GM18907 (cell line): Measurements from ENCODE around the gene ZMYND19.
"Not testable (repeated sequence)": the region's sequence is repeated elsewhere in the genome, so short reads cannot be mapped to it uniquely, and the experiment has no call there.

Source experiments
- ATAC-seq: cut with Tn5 transposase; IDR thresholded peaks from one replicate; pipeline ENCODE4 v1.9.1; 2021; ENCODE audit warnings: mild to moderate bottlenecking, moderate library complexity; ENCODE audit not compliant: unreplicated experiment

The ZMYND19 gene

DNA sequence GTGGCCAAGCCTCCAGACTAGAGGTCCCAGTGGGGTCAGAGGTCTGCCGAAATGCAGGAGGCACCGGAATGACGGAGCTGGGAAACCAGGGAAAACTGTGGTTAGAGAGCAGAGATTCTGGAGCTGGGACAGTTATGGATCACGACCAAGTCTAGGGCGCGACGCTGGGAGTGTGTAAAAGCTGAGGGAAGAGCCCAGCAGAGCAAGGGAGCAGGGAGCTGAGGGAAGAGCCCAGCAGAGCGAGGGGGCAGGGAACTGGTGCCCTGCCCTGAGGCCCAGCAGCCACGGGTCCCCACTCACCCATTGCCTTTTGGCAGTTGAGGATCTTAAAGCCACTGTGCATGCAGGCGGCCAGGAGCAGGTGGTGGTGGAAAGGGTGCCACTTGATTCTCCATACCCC lies 26.2 kb downstream of the ZMYND19 start:
- no peak for ATAC-seq

DNA sequence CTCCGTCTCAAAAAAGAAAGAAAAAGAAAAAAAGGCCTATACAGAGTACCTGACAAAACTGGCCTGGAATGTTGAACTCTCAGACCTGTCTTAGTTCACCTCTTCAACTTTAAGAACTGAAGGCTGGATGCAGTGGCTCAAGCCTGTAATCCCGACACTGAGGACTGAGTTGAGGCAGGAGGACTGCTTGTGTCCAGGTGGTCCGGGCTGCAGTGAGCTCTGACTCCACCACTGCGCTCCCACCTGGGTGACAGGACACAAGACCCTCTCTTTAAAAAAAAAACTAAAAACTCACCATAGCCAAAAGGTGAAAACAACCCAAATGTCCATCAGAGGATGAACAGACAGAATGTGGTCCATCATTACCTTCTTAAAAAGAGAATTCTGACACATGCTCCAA lies 32.2 kb downstream of the ZMYND19 start:
- ATAC-seq: no peak

DNA sequence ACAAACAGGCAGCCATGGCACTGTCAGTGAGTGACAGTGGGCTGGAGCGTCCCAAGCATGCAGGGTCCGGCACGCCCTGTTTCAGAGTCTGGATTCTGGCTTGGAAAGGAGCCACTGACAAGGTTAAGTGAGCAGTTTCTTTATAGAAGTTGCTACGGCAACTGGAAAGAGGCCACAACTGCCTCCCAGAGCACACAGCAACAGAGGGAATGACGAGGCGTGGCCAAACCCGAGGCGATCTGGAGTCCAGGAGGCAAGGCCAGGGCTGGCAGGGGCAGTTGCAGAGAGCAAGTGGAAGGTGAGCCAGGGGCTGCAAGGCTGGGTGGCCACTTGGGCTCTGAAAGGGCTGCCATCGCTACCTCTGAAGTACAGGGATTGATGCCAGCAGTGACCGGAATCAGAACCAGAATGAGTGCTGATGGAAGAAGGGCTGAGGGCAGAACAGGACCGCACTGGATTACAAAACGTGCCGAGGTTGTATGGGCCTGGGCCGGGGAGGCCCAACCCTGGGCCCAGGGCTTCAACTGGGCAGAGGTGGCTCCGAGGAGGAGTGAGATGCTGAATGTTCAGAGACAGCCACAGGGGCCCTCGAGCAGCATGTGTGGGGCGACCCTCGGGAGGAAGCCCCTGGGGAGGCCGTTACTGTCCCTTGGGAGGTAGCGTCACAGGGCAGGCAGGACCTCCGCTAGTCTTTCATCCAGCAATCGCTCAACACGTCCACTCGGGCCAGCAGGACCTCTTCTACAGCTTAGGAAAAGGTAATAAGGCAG lies 34.1 kb downstream of the ZMYND19 start:
- no peak for ATAC-seq

DNA sequence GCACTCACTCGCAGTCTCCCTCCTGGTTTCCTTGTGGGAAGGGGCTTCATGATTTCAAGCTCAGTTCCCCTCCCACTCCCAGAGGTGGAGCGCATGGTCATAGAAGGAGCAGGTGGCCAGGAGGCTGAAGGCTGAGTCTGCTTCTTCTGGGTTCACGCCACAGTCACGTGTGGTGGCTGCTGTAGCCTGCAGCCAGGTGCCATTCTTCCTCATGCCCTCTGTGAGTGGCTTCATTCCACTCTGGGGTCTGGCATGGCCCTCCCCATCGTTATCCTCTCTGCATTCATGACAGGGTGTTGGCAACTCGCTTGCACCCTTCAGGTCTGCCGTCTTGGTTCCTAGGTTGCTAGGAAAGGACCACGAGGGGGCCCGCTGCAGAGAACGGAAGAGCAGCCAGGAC lies 35.1 kb downstream of the ZMYND19 start:
- ATAC-seq: no peak

DNA sequence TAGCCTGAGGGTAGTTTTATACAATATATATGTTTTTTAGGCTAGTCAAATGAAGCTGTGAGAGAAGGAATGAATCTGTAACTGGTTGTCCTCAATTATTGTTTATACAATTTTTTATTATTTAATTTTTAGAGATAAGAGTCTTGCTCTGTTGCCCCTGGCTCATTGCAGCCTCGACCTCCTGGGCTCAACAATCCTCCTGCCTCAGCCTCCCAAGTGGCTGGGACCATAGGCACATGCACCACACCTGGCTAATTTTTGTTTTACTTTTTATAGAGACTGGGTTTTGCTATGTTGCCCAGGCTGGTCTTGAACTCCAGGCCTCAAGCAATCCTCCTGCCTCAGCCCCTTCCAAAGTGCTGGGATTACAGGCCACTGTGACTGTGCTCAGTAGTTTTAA lies 36.0 kb downstream of the ZMYND19 start:
- no peak for ATAC-seq

DNA sequence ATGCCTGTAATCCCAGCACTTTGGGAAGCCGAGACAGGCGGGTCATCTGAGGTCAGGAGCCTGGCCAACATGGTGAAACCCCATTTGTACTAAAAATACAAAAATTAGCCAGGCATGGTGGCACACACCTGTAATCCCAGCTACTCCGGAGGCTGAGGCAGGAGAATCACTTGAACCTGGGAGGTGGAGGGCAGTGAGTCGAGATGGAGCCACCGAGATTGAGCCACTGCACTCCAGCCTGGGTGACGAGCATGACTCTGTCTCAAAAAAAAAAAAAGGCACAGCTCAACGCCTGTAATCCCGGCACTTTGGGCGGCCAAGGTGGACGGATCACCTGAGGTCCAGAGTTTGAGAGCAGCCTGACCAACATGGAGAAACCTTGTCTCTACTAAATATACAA lies 36.7 kb downstream of the ZMYND19 start:
- ATAC-seq: not testable (repeated sequence)

DNA sequence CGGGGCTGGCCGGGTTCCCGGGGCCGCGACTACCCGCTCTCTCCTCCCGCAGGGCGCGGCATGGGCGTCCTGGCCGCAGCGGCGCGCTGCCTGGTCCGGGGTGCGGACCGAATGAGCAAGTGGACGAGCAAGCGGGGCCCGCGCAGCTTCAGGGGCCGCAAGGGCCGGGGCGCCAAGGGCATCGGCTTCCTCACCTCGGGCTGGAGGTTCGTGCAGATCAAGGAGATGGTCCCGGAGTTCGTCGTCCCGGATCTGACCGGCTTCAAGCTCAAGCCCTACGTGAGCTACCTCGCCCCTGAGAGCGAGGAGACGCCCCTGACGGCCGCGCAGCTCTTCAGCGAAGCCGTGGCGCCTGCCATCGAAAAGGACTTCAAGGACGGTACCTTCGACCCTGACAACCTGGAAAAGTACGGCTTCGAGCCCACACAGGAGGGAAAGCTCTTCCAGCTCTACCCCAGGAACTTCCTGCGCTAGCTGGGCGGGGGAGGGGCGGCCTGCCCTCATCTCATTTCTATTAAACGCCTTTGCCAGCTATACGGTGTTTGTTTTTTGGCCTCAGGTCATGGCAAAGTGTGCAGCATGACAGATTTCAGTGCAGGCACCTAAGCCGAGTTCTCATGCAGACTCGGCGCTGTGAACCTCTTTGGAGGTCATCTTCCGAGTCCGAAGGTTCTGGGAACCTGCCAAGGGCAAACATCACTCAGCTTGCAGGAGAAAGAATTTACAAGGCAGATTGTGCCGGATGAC lies 38.1 kb downstream of the ZMYND19 start:
- peak; percentile 12 for ATAC-seq

DNA sequence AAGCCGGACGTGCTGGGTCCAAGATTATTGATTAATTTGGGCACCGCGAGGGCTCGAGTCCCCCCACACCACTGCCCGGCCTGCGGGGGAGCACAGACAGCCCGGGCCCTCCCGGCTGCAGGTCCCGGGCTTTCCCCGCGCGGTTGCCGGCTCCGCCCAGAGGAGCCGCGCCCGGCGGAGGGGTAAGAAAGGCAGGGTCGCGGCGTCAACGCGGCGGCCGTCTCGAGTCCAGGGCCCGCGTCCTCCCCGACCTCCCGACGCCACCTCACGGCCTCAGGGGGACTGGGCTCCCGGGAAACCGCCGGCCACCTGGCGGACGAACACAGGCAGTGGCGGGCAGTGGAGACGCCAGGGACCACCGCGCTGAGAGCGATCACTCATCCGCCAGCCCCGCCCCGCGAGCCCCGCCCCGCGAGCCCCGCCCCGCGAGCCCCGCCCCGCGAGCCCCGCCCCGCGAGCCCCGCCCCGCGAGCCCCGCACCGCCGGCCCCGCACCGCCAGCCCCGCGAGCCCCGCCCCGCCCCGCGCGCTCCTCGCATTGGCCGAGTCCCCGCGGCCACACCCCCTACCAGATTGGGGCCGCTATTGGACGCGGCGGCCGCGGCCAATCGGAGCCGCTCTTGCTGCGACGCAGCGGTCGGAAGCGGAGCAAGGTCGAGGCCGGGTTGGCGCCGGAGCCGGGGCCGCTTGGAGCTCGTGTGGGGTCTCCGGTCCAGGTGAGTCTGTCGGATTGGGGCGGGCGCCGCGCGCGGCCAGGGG lies 38.9 kb downstream of the ZMYND19 start, which contains the start of gene MRPL41:
Gene MRPL41 (plus strand): TSS at position 616 of the 758 bp plus-strand sequence. CDS start 203 bp downstream, outside the sequence.
- peak; percentile 75 for ATAC-seq

DNA sequence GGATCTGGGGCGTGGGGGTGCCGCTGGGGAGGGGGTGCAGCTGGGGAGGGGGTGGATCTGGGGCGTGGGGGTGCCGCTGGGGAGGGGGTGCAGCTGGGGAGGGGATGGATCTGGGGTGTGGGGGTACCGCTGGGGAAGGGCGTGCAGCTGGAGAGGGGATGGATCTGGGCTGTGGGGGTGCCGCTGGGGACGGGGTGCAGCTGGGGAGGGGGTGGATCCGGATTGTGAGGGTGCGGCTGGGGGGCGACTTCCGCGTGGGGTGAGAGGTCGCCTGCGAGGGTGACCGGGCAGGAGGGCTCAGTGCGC lies 39.4 kb downstream of the ZMYND19 start:
- not testable (repeated sequence) for ATAC-seq

DNA sequence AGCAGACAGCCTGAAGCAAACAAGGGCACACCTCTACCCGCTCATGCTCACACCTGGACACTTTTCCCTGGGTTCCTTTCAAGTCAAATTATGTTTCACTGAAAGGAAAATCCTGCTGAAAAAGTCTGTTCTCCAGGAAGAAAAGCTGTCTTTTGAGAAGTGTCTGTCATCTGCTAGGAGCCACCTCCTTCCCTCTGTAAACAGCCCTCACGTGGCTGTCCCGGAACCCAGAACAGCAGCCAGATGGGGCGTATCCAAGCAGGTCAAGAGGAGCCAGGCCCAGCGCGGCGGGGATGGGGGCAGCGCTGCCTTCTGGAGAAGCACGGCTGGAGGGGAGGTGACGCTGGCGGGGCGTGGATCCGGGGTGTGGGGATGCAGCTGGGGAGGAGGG lies 40.1 kb downstream of the ZMYND19 start, which contains the start of gene PNPLA7:
Gene PNPLA7 (minus strand): TSS at position 172 of the 391 bp plus-strand sequence. CDS start 205 bp downstream, outside the sequence.
- no peak for ATAC-seq

DNA sequence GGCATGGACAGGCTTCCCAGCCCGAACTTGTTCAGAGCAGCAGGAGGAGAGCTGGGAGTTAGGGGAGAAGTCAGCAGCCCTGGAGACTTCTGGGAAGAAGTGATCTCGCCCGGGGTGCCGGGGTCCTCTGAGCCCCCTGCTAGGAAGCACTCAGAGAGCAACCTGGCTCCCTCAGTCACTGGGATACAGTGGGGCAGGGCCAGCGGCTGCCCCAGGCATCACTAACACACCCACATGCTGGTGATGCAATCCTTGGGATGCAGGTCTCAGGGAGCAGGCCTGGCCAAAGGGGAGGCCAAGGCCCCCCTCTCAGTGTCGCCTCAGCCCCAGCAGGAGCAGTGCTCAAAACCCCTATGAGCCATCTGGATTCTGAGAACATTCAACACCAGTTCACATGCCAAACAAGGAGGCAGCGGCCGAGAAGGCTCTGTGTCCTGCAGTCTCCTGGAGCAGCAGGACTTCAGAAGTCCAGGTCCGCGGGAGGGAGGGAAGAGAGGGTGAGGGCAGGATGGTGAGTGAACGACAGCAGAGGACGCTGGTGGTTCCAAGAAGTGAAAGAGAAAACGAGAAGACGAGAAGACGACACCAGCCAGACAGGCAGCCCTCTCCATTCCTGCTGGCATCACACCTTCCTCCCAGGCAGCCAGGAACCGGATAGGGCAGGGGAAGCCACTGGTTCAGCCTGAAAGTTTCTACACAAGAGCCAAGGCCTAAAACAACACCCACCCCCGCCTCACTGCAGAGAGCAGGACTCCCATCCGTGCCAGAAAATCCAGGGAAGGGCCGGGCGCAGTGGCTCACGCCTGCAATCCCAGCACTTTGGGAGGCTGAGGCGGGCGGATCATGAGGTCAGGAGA lies 42.4 kb downstream of the ZMYND19 start:
- ATAC-seq: no peak

DNA sequence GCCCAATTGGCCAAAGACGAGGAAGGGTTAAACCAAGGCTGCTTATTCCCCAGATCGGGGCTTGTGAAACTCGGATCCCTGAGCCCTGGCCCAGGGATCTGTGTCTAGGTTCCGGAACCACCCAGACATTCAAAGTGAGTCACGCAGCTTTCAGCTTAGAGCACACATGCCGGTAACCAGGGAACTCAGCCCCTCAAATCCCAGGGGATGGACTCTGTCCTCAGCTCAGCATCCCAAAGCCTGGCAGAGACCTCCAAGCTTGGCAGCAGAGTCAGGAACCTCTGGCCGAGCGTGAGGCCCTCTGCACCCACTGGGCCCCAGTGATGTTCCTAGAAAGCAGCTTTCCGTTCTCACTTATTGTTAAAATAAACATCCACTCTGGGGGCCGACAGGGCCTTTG lies 45.2 kb downstream of the ZMYND19 start:
- ATAC-seq: no peak

DNA sequence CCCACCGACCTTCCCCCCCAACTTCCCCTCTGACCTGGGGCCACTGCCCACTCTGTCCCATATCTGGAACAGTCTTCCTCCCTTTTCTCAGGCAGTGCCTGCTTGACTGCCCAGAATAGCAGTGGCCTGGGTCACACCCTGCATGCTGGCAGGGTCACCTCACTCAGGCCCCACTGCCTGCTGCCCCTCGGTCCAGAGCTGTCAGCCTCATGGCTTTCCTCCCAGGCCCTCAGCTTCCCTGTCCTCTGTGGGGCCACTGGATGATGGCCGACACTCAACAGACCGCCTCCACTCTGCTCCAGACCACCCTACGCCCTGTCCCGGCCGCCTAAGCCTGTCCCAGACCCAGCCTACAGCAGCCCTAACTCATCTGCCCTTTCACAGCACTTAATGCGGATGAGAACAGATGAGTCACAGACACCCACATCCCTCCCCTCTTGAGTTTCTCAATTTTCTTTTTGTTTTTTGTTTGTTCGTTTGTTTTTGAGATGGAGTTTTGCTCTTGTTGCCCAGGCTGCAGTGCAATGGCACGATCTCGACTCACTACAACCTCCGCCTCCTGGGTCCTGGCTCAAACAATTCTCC lies 46.0 kb downstream of the ZMYND19 start:
- ATAC-seq: no peak

DNA sequence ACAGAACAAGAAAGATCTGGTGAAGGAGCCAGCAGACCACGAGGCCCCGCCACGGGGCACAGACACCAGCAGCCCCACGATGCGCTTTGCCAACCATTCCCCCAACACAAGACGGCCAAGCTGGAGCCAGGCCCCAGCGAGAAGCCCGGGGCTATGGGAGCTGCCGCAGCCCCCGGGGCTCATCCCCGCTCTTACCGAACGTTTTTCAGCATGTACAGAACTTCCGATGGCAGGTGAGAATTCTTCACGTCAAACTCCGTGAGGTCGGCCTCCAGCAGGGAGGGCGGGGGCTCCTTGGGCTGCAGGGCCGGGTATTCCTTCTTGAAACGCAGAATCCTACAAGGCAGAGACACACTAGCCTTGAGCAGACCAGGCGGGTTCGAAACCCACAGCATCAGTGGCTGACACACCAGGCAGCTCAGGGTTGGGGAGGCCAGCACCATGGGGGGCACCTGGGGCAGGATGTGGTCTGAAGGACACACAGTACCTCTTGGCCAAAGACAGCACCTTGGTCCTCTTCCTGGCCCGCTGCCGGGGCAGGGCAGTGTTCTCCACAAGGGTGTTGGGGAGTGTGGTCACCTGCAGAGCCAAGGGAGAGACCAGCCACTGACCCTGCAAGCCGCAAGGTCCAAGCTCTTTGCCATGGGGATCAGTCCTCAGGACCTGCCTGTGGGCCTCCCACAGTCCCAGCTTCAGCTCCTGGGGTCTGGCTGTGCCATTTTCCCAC lies 46.9 kb downstream of the ZMYND19 start:
- no peak for ATAC-seq

DNA sequence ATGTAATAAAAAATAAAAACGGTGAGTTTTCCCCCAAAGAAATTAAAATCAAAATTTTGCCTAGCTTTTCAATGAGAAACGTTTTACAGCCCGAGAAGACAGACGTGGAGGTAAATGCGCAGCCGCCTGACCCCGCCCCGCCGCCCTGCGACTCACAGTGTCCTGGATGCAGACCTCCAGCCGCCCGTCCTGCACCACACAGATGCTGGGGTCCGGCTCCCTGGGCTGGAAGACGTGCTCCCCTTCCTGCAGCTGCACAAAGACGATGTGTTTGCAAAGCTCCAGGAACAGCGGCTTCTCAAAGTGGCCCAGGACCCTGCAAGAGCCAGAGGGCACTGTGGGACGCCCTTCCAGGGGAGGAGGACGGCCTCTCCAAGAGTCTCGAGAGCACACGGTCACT lies 47.8 kb downstream of the ZMYND19 start:
- ATAC-seq: no peak

DNA sequence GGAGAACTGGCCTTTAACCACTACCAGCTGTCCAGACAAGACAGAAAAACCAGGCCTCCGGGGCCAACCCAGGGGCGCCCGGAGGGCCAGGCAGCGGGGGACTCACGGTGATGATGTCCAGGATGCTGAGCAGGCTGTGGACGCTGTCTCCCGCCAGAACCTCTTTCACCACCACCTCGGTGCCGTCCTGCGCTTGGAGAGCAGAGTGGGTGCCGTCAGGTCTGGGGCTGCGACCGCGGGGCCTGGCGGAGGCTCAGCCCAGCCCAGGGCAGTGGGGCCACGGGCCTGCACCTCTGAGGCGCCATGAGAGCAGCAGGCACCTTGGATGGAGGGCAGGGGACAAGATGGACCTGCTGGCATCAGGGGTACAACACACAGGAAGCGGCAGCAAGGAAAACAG lies 49.8 kb downstream of the ZMYND19 start:
- no peak for ATAC-seq

DNA sequence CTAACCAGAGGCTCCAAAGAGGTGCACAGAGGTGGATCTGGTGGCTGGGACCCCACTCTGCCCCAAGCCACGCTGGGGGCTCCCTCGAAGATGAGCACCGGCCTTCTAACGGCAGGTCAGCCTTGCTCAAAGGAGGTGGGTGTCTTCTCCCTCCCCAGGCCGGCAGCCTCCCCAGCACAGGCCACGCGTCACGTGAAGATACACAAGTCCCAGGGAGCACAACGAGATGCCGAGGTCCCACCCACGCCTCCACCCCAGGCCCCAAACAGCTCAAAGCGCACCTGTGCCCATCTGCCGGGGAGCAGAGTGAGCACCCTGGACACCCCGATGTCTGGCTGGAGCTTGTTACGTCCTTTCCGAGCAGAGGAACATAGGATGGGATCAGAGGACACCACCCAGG lies 52.3 kb downstream of the ZMYND19 start:
- ATAC-seq: no peak

DNA sequence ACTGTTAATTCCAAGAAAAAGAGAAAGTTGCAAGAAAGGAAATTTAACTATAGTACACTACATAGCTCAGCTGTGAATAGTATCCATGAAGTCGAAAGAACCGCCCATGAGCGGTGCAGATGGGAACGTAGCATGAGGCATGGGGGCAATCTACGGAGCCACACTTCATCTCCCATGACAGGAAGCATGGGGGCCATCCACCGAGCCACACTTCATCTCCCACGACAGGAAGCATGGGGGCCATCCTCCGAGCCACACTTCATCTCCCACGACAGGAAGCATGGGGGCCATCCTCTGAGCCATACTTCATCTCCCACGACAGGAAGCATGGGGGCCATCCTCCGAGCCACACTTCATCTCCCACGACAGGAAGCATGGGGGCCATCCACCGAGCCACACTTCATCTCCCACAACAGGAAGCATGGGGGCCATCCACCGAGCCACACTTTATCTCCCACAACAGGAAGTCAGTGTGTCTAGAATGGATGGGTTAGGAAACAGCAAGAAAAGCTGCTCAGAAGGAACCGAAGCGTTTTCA lies 53.6 kb downstream of the ZMYND19 start:
- not testable (repeated sequence) for ATAC-seq

DNA sequence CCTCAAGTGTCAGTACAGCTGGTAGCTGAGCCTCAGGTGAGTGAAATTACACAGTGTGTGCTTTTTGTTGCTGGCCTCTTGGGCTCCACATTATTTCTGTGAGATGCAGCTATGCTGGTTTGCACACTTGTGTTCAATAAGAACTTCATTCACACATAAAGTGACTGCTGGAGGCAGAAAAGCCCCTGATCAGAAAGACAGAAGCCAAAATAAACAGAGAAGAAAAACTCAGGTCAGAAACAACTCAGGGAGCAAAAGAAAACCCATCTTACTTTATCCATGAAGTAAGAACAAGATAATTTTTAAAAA lies 55.2 kb downstream of the ZMYND19 start:
- no peak for ATAC-seq
